Cardiac fibroblast (primary cell): ENCODE data around the gene PAK6.
A peak's percentile ranks its signal among the peaks of the same experiment; 100 is the strongest.

Source experiments
- DNase-seq, 2 donors: peaks; one replicate each; pipeline versions ENCODE4 v3.0.0 to v3.0.0-alpha.2; 2010; ENCODE audit warnings: low read depth in 2 of 2
- H3K4me3 ChIP-seq, 2 donors: replicated peaks in 1 of 2; 1 replicate in 1 of 2; 2 replicates in 1 of 2; pipeline ENCODE4 v1.5.1; 2011; ENCODE audit warnings: low read depth in 2 of 2, low read length in 2 of 2, mild to moderate bottlenecking in 2 of 2, moderate library complexity in 1 of 2
- TF ChIP-seq, protein P1 (sequence below): IDR thresholded peaks from one replicate; pipeline ENCODE4 v1.5.1; 2011; ENCODE audit warnings: low read depth, mild to moderate bottlenecking, low read length, inconsistent platforms

PAK6 gene

GRCh38 chr15:40286061-40286532 lies 47.2 kb downstream of the PAK6 start:
- TF ChIP-seq, protein P1, sequence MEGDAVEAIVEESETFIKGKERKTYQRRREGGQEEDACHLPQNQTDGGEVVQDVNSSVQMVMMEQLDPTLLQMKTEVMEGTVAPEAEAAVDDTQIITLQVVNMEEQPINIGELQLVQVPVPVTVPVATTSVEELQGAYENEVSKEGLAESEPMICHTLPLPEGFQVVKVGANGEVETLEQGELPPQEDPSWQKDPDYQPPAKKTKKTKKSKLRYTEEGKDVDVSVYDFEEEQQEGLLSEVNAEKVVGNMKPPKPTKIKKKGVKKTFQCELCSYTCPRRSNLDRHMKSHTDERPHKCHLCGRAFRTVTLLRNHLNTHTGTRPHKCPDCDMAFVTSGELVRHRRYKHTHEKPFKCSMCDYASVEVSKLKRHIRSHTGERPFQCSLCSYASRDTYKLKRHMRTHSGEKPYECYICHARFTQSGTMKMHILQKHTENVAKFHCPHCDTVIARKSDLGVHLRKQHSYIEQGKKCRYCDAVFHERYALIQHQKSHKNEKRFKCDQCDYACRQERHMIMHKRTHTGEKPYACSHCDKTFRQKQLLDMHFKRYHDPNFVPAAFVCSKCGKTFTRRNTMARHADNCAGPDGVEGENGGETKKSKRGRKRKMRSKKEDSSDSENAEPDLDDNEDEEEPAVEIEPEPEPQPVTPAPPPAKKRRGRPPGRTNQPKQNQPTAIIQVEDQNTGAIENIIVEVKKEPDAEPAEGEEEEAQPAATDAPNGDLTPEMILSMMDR = no peak
- no peak overlapping the region for H3K4me3 ChIP-seq
- DNase-seq = no peak

DNA sequence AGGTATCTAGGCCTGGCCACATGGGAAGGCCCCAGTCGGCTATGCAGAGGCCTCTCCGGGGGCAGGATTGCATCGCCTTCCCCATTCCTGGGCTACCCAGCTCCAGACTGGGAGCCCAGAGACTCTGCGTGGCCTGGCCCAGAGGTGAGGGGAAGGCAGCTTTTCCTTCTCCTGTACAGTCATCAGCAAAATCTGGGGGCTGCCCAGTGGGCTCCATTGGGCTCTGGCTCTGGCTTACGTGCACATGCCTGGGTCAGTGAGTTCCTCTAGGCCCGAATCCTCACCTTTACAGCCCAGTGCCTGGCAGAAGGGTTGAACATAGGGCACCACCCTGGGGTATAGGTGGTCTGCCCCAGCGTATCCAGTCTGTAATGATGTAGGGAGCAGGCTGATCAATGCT lies 47.9 kb downstream of the PAK6 start:
- H3K4me3 ChIP-seq = no peak overlapping the region
- TF ChIP-seq, protein P1 = no peak
- no peak for DNase-seq

GRCh38 chr15:40287505-40287904 lies 48.6 kb downstream of the PAK6 start:
- no peak overlapping the region for H3K4me3 ChIP-seq
- DNase-seq = no peak
- TF ChIP-seq, protein P1 = no peak

- TF ChIP-seq, protein P1 = no peak
- DNase-seq = peak in 1 of 2 donors; percentile 33
- no peak overlapping the region for H3K4me3 ChIP-seq
Measured at GRCh38 chr15:40287968-40288367, 49.1 kb downstream of the PAK6 start.

DNA sequence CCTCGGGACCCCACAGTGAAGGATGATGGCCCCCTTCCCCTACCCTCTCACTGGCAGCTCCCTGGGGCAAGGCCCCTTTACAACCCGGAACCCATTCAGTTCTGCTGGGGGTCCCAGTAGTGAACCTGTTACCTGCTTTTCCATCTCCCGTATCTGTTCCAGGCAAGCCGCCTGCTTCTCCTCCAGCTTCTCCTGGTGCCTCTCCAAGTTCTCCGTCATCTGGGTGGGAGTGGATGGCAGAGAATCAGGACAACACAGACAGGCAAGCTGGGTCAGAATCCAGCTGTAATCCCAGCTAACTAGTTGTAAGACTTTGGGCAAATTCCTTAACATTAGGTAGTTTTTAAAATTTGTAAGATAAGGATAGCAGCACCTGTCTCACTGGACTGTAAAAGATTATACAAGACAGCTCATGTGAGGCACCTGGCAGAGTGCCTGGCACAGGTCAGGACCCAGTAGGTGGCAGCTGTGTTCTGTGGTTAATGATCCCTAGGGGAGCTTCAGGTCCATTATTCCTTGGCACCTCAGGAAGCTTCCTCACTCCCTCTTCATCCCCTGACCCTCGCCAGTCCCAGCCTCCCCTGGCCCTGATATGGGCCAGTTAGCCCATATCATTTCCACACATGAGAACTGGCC lies 50.4 kb downstream of the PAK6 start:
- DNase-seq = no peak
- TF ChIP-seq, protein P1 = no peak
- H3K4me3 ChIP-seq = no peak overlapping the region

GRCh38 chr15:40290545-40290917 lies 51.7 kb downstream of the PAK6 start:
- TF ChIP-seq, protein P1 = no peak
- no peak overlapping the region for H3K4me3 ChIP-seq
- DNase-seq = peak in 1 of 2 donors; percentile 17

- H3K4me3 ChIP-seq = peak overlapping the region; percentile 23 to 24
- DNase-seq = peak; percentile 61 to 64
- TF ChIP-seq, protein P1 = no peak
Measured at GRCh38 chr15:40290918-40291574, 52.2 kb downstream of the PAK6 start.
